ENCODE results near the gene GNA12. TPM values are rescaled to one million over a fixed set of nuclear protein-coding genes. Genes with fewer than 3 reads are reported as not detected.

Gene GNA12
- total RNA-seq, 4 donors from 2014 or later, result 4.6 to 14.0 (median 8.9) TPM

- no peak overlapping the region for H3K4me3 ChIP-seq (ENCODE audit: low read depth, poor library complexity, severe bottlenecking)
- WGBS, 2 donors, result 78 to 85% methylated on average over 16 of the region's 16 CpGs
- no peak for DNase-seq (ENCODE audit: low spot score in 2 of 2)
- TF ChIP-seq POLR2A (IDR thresholded peaks at IDR 0.05) (no peak), CTCF (IDR thresholded peaks at IDR 0.05) (no peak)
- intact Hi-C loops (cut with DNase I; ENCODE audit: low total_unique reads), result loop anchor here (5.0 kb wide), 1 partner anchor 368 kb away; no protein-coding TSS in a partner anchor
Observed at GRCh38 chr7:2814186-2814945, 29.7 kb downstream of the GNA12 start.

- 92 to 93% methylated on average over 20 of the region's 20 CpGs for WGBS, 2 donors
- peak in 1 of 2 donors; percentile 83 for DNase-seq (ENCODE audit: low spot score in 2 of 2)
- H3K4me3 ChIP-seq (ENCODE audit: low read depth, poor library complexity, severe bottlenecking), result no peak overlapping the region
- no peak for TF ChIP-seq CTCF (IDR thresholded peaks at IDR 0.05)
- no peak for TF ChIP-seq POLR2A (IDR thresholded peaks at IDR 0.05)
- intact Hi-C loops (cut with DNase I; ENCODE audit: low total_unique reads), result loop anchor here (5.0 kb wide), 1 partner anchor 369 kb away; no protein-coding TSS in a partner anchor
Observed at GRCh38 chr7:2813350-2814185, 30.5 kb downstream of the GNA12 start.

- H3K4me3 ChIP-seq (ENCODE audit: low read depth, poor library complexity, severe bottlenecking), result no peak overlapping the region
- WGBS, 2 donors, result 90 to 92% methylated on average over 3 of the region's 3 CpGs
- peak in 1 of 2 donors; percentile 43 for DNase-seq (ENCODE audit: low spot score in 2 of 2)
- TF ChIP-seq CTCF (IDR thresholded peaks at IDR 0.05) (no peak), POLR2A (IDR thresholded peaks at IDR 0.05) (no peak)
- intact Hi-C loops (cut with DNase I; ENCODE audit: low total_unique reads), result loop anchor here (5.0 kb wide), 1 partner anchor 369 kb away; no protein-coding TSS in a partner anchor
Observed at GRCh38 chr7:2812831-2813230, 31.3 kb downstream of the GNA12 start.

- WGBS, 2 donors, result 83 to 87% methylated on average over 7 of the region's 7 CpGs
- no peak overlapping the region for H3K4me3 ChIP-seq (ENCODE audit: low read depth, poor library complexity, severe bottlenecking)
- TF ChIP-seq CTCF (IDR thresholded peaks at IDR 0.05) (no peak), POLR2A (IDR thresholded peaks at IDR 0.05) (no peak)
- intact Hi-C loops (cut with DNase I; ENCODE audit: low total_unique reads), result loop anchor here (5.0 kb wide), 1 partner anchor 370 kb away; no protein-coding TSS in a partner anchor
- DNase-seq (ENCODE audit: low spot score in 2 of 2), result peak in 1 of 2 donors; percentile 56
Observed at GRCh38 chr7:2812114-2812487, 32.0 kb downstream of the GNA12 start.

- no peak overlapping the region for H3K4me3 ChIP-seq (ENCODE audit: low read depth, poor library complexity, severe bottlenecking)
- 80 to 83% methylated on average over 19 of the region's 19 CpGs for WGBS, 2 donors
- intact Hi-C loops (cut with DNase I; ENCODE audit: low total_unique reads), result loop anchor here (5.0 kb wide), 1 partner anchor 371 kb away; no protein-coding TSS in a partner anchor
- DNase-seq (ENCODE audit: low spot score in 2 of 2), result peak in 1 of 2 donors; percentile 49
- no peak for TF ChIP-seq POLR2A (IDR thresholded peaks at IDR 0.05)
- TF ChIP-seq CTCF (IDR thresholded peaks at IDR 0.05), result no peak
Observed at GRCh38 chr7:2811476-2812113, 32.5 kb downstream of the GNA12 start.

Measured in lower leg skin (tissue), 4 donors.